GM12878 (cell line): ENCODE measurements around the gene ZWILCH.

Experiments used
- CBFB ChIP-seq: IDR thresholded peaks from 2 replicates; pipeline ENCODE4 v1.6.1; 2016; ENCODE audit warnings: antibody characterized with exemption, low read depth
- CHD2 ChIP-seq: IDR thresholded peaks from 2 replicates; pipeline ENCODE4 v1.6.1; 2011; ENCODE audit warnings: low read depth, low read length, improper control_type of control experiment, borderline replicate concordance
- CTCF ChIP-seq, 3 experiments: IDR thresholded peaks in 2 of 3; conservative IDR thresholded peaks in 1 of 3; 2 replicates each; pipeline ENCODE4 v1.5.1; 2011; ENCODE audit warnings: low read depth in 3 of 3, low read length in 3 of 3, mild to moderate bottlenecking in 3 of 3, control low read depth in 2 of 3, moderate library complexity in 2 of 3, inconsistent platforms in 1 of 3, mixed read lengths in 1 of 3; ENCODE audit not compliant: control insufficient read depth in 2 of 3, insufficient read depth in 1 of 3; ENCODE audit errors: extremely low read depth in 1 of 3
- HDAC6 ChIP-seq: fragments of 200-600 bp; sonication (generic); IDR thresholded peaks from one replicate; pipeline ENCODE4 v1.8.0; 2017; ENCODE audit warnings: antibody characterized with exemption; ENCODE audit not compliant: unreplicated experiment
- LARP7 ChIP-seq: fragments of 450-650 bp; IDR thresholded peaks from 2 replicates; pipeline ENCODE4 v1.6.1; 2017; ENCODE audit warnings: mild to moderate bottlenecking
- PKNOX1 ChIP-seq: fragments of 450-650 bp; IDR thresholded peaks from 2 replicates; pipeline ENCODE4 v1.6.1; 2016; ENCODE audit warnings: mild to moderate bottlenecking
- ZNF274 ChIP-seq: IDR thresholded peaks from one replicate; pipeline ENCODE4 v1.8.0; 2011; ENCODE audit not compliant: insufficient read length, insufficient read depth

- TF ChIP-seq PKNOX1, result peak; percentile 86
- no peak for TF ChIP-seq CBFB
- TF ChIP-seq CTCF (IDR thresholded peaks at IDR 0.05 in 2 of 3, conservative IDR thresholded peaks at IDR 0.05 in 1 of 3; ENCODE audit: control insufficient read depth in 2 of 3, extremely low read depth in 1 of 3, insufficient read depth in 1 of 3, low read depth in 3 of 3, low read length in 3 of 3), result no peak
- no peak for TF ChIP-seq ZNF274
- no peak for TF ChIP-seq HDAC6
- TF ChIP-seq LARP7, result no peak
- TF ChIP-seq CHD2, result no peak
Observed at GRCh38 chr15:66508293-66508883, 3.3 kb downstream of the ZWILCH start.
